Suprapubic skin (tissue), 4 donors: ENCODE results near the gene WDR43.
A peak's percentile ranks its signal among the peaks of the same experiment; 100 is the strongest.

ENCODE experiments used
- EP300 ChIP-seq: sonication (generic); formaldehyde crosslinking; IDR thresholded peaks from one replicate; pipeline ENCODE4 v1.6.1; 2017; ENCODE audit warnings: antibody characterized with exemption
- POLR2A ChIP-seq, 2 donors: fragments of 450-650 bp; IDR thresholded peaks; one replicate each; pipeline ENCODE4 v1.6.1; 2017; ENCODE audit warnings: antibody characterized with exemption in 2 of 2, mild to moderate bottlenecking in 2 of 2, moderate library complexity in 2 of 2
- POLR2AphosphoS5 ChIP-seq, 3 donors: sonication (generic); formaldehyde crosslinking; IDR thresholded peaks; one replicate each; pipeline ENCODE4 v1.6.1; 2017; ENCODE audit warnings: antibody characterized with exemption in 3 of 3
- TF ChIP-seq, protein P1 (sequence below), 2 donors: fragments of 200-600 bp in 1 of 2; fragments of 450-650 bp in 1 of 2; sonication (generic) in 1 of 2; IDR thresholded peaks; one replicate each; pipeline ENCODE4 v1.5.1; 2016 to 2019; ENCODE audit warnings: antibody characterized with exemption in 2 of 2, mild to moderate bottlenecking in 1 of 2, moderate library complexity in 1 of 2

DNA sequence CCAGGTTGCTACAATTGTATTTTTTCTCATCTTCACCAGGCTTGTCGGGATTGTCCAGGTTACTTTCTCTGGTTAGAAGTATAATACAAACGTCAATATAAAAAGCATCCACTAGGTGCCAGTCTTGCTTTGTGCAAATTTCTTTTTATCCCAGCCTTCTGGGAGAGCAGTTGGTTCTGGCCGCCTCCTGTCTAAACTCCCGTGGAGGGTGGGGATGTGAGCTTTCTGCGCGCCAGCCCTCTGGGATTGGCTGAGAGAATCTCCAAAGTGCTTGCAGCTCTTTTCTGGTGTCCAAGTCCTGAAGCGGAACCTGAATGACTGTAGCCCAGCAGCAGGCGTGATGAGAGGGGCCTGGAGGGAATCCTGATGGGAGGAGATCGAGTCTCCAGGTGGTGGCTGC is 64.2 kb downstream of the WDR43 start:
- TF ChIP-seq, protein P1, sequence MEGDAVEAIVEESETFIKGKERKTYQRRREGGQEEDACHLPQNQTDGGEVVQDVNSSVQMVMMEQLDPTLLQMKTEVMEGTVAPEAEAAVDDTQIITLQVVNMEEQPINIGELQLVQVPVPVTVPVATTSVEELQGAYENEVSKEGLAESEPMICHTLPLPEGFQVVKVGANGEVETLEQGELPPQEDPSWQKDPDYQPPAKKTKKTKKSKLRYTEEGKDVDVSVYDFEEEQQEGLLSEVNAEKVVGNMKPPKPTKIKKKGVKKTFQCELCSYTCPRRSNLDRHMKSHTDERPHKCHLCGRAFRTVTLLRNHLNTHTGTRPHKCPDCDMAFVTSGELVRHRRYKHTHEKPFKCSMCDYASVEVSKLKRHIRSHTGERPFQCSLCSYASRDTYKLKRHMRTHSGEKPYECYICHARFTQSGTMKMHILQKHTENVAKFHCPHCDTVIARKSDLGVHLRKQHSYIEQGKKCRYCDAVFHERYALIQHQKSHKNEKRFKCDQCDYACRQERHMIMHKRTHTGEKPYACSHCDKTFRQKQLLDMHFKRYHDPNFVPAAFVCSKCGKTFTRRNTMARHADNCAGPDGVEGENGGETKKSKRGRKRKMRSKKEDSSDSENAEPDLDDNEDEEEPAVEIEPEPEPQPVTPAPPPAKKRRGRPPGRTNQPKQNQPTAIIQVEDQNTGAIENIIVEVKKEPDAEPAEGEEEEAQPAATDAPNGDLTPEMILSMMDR (IDR thresholded peaks at IDR 0.05) = peak; percentile 57 to 75
- TF ChIP-seq EP300 (no peak), POLR2AphosphoS5 (IDR thresholded peaks at IDR 0.05) (no peak), POLR2A (IDR thresholded peaks at IDR 0.05) (no peak)
